ENCODE data around the gene FAM156A.

GRCh38 chrX:53004038-53004437 is 45.7 kb upstream of the FAM156A start:
- TF ChIP-seq CTCF (IDR thresholded peaks at IDR 0.05) (no peak), USF2 (IDR thresholded peaks at IDR 0.05; ENCODE audit: borderline replicate concordance, low read depth, low read length) (no peak), POLR2AphosphoS5 (IDR thresholded peaks at IDR 0.05; ENCODE audit: low read depth, low read length) (no peak), EP300 (IDR thresholded peaks at IDR 0.05; ENCODE audit: borderline replicate concordance in 1 of 2, low read depth in 1 of 2, low read length in 1 of 2) (no peak), SIN3A (IDR thresholded peaks at IDR 0.05; ENCODE audit: borderline replicate concordance, low read depth, low read length) (no peak), MEF2A (IDR thresholded peaks at IDR 0.05; ENCODE audit: borderline replicate concordance, low read depth) (no peak), RFX5 (IDR thresholded peaks at IDR 0.05; ENCODE audit: low read length) (no peak)

All from SK-N-SH (cell line).